ENCODE measurements around the gene ATXN7L1. TPM values are rescaled to one million over a fixed set of nuclear protein-coding genes. Genes with fewer than 3 reads are reported as not detected.

Gene ATXN7L1
- total RNA-seq, 3 donors from 2014 or later (not counting 1 experiment from before 2014, with no cell fraction given) = 37.5 to 48.6 (median 47.9) TPM

GRCh38 chr7:105578496-105578895, 297.9 kb downstream of the ATXN7L1 start:
- H3K9me3 ChIP-seq (ENCODE audit: control insufficient read depth, insufficient read depth, low read length) = no peaks in the 10 kb centered on the region
- Mint-ChIP-seq H3K36me3 (no peaks in the 10 kb centered on the region), H3K4me1 (peaks cover 0 to 8% of the 10 kb centered on the region in 2 donors), H3K27ac (no peak overlapping the region), H3K4me3 (no peak overlapping the region), H3K9me3 (peaks cover 0 to 2% of the 10 kb centered on the region in 2 donors), H3K27me3 (ENCODE audit: low read depth in 2 of 2) (peaks cover 19% of the 10 kb centered on the region in 2 donors)
- intact Hi-C loops (cut with micrococcal nuclease) = no loop called here
- no peak overlapping the region for H3K4me3 ChIP-seq (ENCODE audit: low read length)
- no peaks in the 10 kb centered on the region for H3K36me3 ChIP-seq (ENCODE audit: control insufficient read depth, insufficient read depth, low read length)
- no peak for ATAC-seq
- H3K27ac ChIP-seq (ENCODE audit: low read length) = no peak overlapping the region
- H3K27me3 ChIP-seq (ENCODE audit: control insufficient read depth, insufficient read depth, low read length) = peaks cover 8% of the 10 kb centered on the region
- no peak for DNase-seq
- peaks cover 7% of the 10 kb centered on the region for H3K4me1 ChIP-seq (ENCODE audit: control insufficient read depth, insufficient read depth, low read length)
- no peak for TF ChIP-seq CTCF (IDR thresholded peaks at IDR 0.05)

- WGBS (ENCODE audit: insufficient coverage) = 90% methylated on average over 1 of the region's 1 CpG
- Mint-ChIP-seq H3K4me3 (no peak overlapping the region), H3K4me1 (peaks cover 0 to 8% of the 10 kb centered on the region in 2 donors), H3K9me3 (no peaks in the 10 kb centered on the region), H3K27ac (no peak overlapping the region), H3K36me3 (no peaks in the 10 kb centered on the region), H3K27me3 (ENCODE audit: low read depth in 2 of 2) (peaks cover 12 to 15% of the 10 kb centered on the region in 2 donors)
- peaks cover 7% of the 10 kb centered on the region for H3K4me1 ChIP-seq (ENCODE audit: control insufficient read depth, insufficient read depth, low read length)
- DNase-seq (no peak), ATAC-seq (no peak)
- no peaks in the 10 kb centered on the region for H3K9me3 ChIP-seq (ENCODE audit: control insufficient read depth, insufficient read depth, low read length)
- TF ChIP-seq CTCF (IDR thresholded peaks at IDR 0.05) = no peak
- H3K36me3 ChIP-seq (ENCODE audit: control insufficient read depth, insufficient read depth, low read length) = no peaks in the 10 kb centered on the region
- no peak overlapping the region for H3K4me3 ChIP-seq (ENCODE audit: low read length)
- intact Hi-C loops (cut with micrococcal nuclease) = no loop called here
- H3K27me3 ChIP-seq (ENCODE audit: control insufficient read depth, insufficient read depth, low read length) = peaks cover 8% of the 10 kb centered on the region
- no peak overlapping the region for H3K27ac ChIP-seq (ENCODE audit: low read length)
Observed at GRCh38 chr7:105577251-105577650, 299.1 kb downstream of the ATXN7L1 start.

GRCh38 chr7:105571891-105572290, 304.5 kb downstream of the ATXN7L1 start:
- H3K27ac Mint-ChIP-seq = no peak overlapping the region
- H3K4me3 Mint-ChIP-seq = no peak overlapping the region
- Histone ChIP-seq H3K4me1 (ENCODE audit: control insufficient read depth, insufficient read depth, low read length) (no peaks in the 10 kb centered on the region), H3K9me3 (ENCODE audit: control insufficient read depth, insufficient read depth, low read length) (no peaks in the 10 kb centered on the region), H3K36me3 (ENCODE audit: control insufficient read depth, insufficient read depth, low read length) (peaks cover 10% of the 10 kb centered on the region), H3K4me3 (ENCODE audit: low read length) (no peak overlapping the region), H3K27me3 (ENCODE audit: control insufficient read depth, insufficient read depth, low read length) (no peaks in the 10 kb centered on the region), H3K27ac (ENCODE audit: low read length) (no peak overlapping the region)
- ATAC-seq (no peak), DNase-seq (no peak)
- H3K27me3 Mint-ChIP-seq (ENCODE audit: low read depth in 2 of 2) = no peaks in the 10 kb centered on the region
- TF ChIP-seq CTCF (IDR thresholded peaks at IDR 0.05) = no peak
- intact Hi-C loops (cut with micrococcal nuclease) = no loop called here
- no peaks in the 10 kb centered on the region for H3K4me1 Mint-ChIP-seq
- no CpG with 5 or more reads among the region's 2 CpGs for WGBS (ENCODE audit: insufficient coverage)
- H3K36me3 Mint-ChIP-seq = peaks cover 11% of the 10 kb centered on the region
- no peaks in the 10 kb centered on the region for H3K9me3 Mint-ChIP-seq

GRCh38 chr7:105567821-105568220, 308.6 kb downstream of the ATXN7L1 start:
- no peaks in the 10 kb centered on the region for H3K4me1 Mint-ChIP-seq
- DNase-seq = no peak
- H3K4me3 ChIP-seq (ENCODE audit: low read length) = no peak overlapping the region

More at GRCh38 chr7:105567821-105568220, 308.6 kb downstream of the ATXN7L1 start:
- intact Hi-C loops (cut with micrococcal nuclease) = no loop called here
- H3K27ac ChIP-seq (ENCODE audit: low read length) = no peak overlapping the region
- no peak for ATAC-seq
- H3K9me3 Mint-ChIP-seq = no peaks in the 10 kb centered on the region
- H3K9me3 ChIP-seq (ENCODE audit: control insufficient read depth, insufficient read depth, low read length) = no peaks in the 10 kb centered on the region
- peaks cover 42% of the 10 kb centered on the region for H3K36me3 ChIP-seq (ENCODE audit: control insufficient read depth, insufficient read depth, low read length)
- H3K4me1 ChIP-seq (ENCODE audit: control insufficient read depth, insufficient read depth, low read length) = no peaks in the 10 kb centered on the region
- no peaks in the 10 kb centered on the region for H3K27me3 Mint-ChIP-seq (ENCODE audit: low read depth in 2 of 2)
- no peak overlapping the region for H3K4me3 Mint-ChIP-seq
- H3K27me3 ChIP-seq (ENCODE audit: control insufficient read depth, insufficient read depth, low read length) = no peaks in the 10 kb centered on the region
- no peak for TF ChIP-seq CTCF (IDR thresholded peaks at IDR 0.05)
- 99% methylated on average over 3 of the region's 3 CpGs for WGBS (ENCODE audit: insufficient coverage)
- H3K27ac Mint-ChIP-seq = no peak overlapping the region
- peaks cover 11% of the 10 kb centered on the region for H3K36me3 Mint-ChIP-seq

Measured in natural killer cell (primary cell).